Parathyroid adenoma (tissue), 2 donors: Measurements from ENCODE around the gene MARK4.

Experiments used
- H2AFZ ChIP-seq: fragments of 300-600 bp; sonication (generic); one replicate; pipeline ENCODE4 v1.7.0; 2017; ENCODE audit warnings: antibody characterized with exemption, mild to moderate bottlenecking
- H3K27ac ChIP-seq: fragments of 300-600 bp; sonication (generic); one replicate; pipeline ENCODE4 v1.7.0; 2017
- H3K27me3 ChIP-seq: fragments of 300-600 bp; sonication (generic); one replicate; pipeline ENCODE4 v1.7.0; 2017; ENCODE audit warnings: low read length; ENCODE audit not compliant: control insufficient read depth, insufficient read depth
- H3K36me3 ChIP-seq: fragments of 300-600 bp; sonication (generic); one replicate; pipeline ENCODE4 v1.7.0; 2017; ENCODE audit warnings: low read length; ENCODE audit not compliant: control insufficient read depth, insufficient read depth
- H3K4me1 ChIP-seq: fragments of 300-600 bp; sonication (generic); one replicate; pipeline ENCODE4 v1.7.0; 2017; ENCODE audit warnings: control low read depth
- H3K4me2 ChIP-seq: fragments of 300-600 bp; sonication (generic); one replicate; pipeline ENCODE4 v1.7.0; 2017; ENCODE audit warnings: low read length
- H3K4me3 ChIP-seq: fragments of 300-600 bp; sonication (generic); one replicate; pipeline ENCODE4 v1.7.0; 2017; ENCODE audit warnings: low read depth, low read length
- H3K79me2 ChIP-seq: fragments of 300-600 bp; sonication (generic); one replicate; pipeline ENCODE4 v1.7.0; 2017; ENCODE audit warnings: control low read depth
- H3K9ac ChIP-seq: fragments of 300-600 bp; sonication (generic); one replicate; pipeline ENCODE4 v1.7.0; 2017; ENCODE audit warnings: mild to moderate bottlenecking
- H3K9me3 ChIP-seq: fragments of 300-600 bp; sonication (generic); one replicate; pipeline ENCODE4 v1.7.0; 2017; ENCODE audit warnings: low read length; ENCODE audit not compliant: control insufficient read depth
- TF ChIP-seq, protein P1 (sequence below): fragments of 300-600 bp; sonication (generic); IDR thresholded peaks from one replicate; pipeline ENCODE4 v1.7.0; 2017; ENCODE audit warnings: antibody characterized with exemption, mild to moderate bottlenecking
- donor health status: primary hyperparathyroidism.

MARK4 gene

DNA sequence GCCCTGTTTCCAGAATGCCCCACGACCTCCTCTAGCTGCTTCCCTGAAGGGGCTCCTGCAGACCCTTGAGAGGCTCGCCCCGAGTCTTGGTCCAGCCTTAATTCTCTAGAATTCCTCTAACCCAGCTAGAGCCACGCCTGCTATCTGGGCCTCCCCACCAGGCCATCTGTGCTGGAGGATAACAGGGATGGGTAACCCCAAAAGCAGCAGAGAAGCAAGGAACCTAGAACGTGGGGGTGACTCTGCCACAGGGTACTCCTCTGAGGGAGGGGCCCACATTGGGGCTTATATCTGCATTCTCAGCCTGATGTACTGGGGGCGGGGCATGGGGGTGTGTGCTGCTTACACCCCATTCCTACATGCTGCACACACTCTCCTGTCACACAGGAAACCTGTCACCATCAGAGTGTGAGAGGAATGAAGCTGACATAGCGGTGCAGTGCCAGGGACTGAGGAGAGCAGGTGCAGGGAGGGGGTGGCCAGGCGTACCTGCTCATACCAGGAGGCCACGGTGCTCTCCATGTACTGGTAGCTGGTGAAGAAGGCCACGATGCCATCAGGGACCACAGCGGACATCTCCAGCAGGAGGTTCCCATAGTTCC is 103.3 kb downstream of the MARK4 start:
- no peak overlapping the region for H2AFZ ChIP-seq
- TF ChIP-seq, protein P1, sequence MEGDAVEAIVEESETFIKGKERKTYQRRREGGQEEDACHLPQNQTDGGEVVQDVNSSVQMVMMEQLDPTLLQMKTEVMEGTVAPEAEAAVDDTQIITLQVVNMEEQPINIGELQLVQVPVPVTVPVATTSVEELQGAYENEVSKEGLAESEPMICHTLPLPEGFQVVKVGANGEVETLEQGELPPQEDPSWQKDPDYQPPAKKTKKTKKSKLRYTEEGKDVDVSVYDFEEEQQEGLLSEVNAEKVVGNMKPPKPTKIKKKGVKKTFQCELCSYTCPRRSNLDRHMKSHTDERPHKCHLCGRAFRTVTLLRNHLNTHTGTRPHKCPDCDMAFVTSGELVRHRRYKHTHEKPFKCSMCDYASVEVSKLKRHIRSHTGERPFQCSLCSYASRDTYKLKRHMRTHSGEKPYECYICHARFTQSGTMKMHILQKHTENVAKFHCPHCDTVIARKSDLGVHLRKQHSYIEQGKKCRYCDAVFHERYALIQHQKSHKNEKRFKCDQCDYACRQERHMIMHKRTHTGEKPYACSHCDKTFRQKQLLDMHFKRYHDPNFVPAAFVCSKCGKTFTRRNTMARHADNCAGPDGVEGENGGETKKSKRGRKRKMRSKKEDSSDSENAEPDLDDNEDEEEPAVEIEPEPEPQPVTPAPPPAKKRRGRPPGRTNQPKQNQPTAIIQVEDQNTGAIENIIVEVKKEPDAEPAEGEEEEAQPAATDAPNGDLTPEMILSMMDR: no peak
- no peaks in the 10 kb centered on the region for H3K9me3 ChIP-seq
- H3K27ac ChIP-seq: no peak overlapping the region
- H3K4me2 ChIP-seq: no peak overlapping the region
- H3K9ac ChIP-seq: no peak overlapping the region
- no peak overlapping the region for H3K4me3 ChIP-seq
- no peaks in the 10 kb centered on the region for H3K36me3 ChIP-seq
- no peaks in the 10 kb centered on the region for H3K4me1 ChIP-seq
- H3K79me2 ChIP-seq: no peaks in the 10 kb centered on the region
- H3K27me3 ChIP-seq: no peaks in the 10 kb centered on the region
